GM12891 (cell line): Measurements from ENCODE around the gene IVNS1ABP.

Experiments
- PAX5 ChIP-seq: IDR thresholded peaks from 2 replicates; pipeline ENCODE4 v1.6.1; 2011; ENCODE audit warnings: low read length, moderate library complexity, mild to moderate bottlenecking; ENCODE audit not compliant: insufficient read depth, severe bottlenecking
- POLR2A ChIP-seq: IDR thresholded peaks from 2 replicates; pipeline ENCODE4 v1.6.1; 2011; ENCODE audit warnings: low read depth, low read length, control low read depth
- POLR2AphosphoS5 ChIP-seq: IDR thresholded peaks from 2 replicates; pipeline ENCODE4 v1.6.1; 2011; ENCODE audit warnings: low read depth, low read length, control low read depth
- SPI1 ChIP-seq: IDR thresholded peaks from 2 replicates; pipeline ENCODE4 v1.6.1; 2011; ENCODE audit warnings: low read depth, low read length, control low read depth

- TF ChIP-seq POLR2A (no peak), SPI1 (0 out of 2 replicates have a peak, but pooled peaks have one; percentile 4), POLR2AphosphoS5 (no peak), PAX5 (no peak)
Measured at GRCh38 chr1:185345913-185346720, 29.1 kb upstream of the IVNS1ABP start.
